GM18502 (cell line): ENCODE data around the gene SH3PXD2A.
"Not testable (repeated sequence)": the region's sequence is repeated elsewhere in the genome, so short reads cannot be mapped to it uniquely, and the experiment has no call there.

Source experiments
- ATAC-seq: cut with Tn5 transposase; IDR thresholded peaks from one replicate; pipeline ENCODE4 v1.9.1; 2021; ENCODE audit warnings: mild to moderate bottlenecking; ENCODE audit not compliant: unreplicated experiment, poor library complexity

Gene SH3PXD2A

GRCh38 chr10:103776878-103777591, 78.3 kb downstream of the SH3PXD2A start:
- ATAC-seq, result no peak

- no peak for ATAC-seq
Measured at GRCh38 chr10:103775776-103776175, 79.6 kb downstream of the SH3PXD2A start.

GRCh38 chr10:103772846-103773245, 82.5 kb downstream of the SH3PXD2A start:
- not testable (repeated sequence) for ATAC-seq

DNA sequence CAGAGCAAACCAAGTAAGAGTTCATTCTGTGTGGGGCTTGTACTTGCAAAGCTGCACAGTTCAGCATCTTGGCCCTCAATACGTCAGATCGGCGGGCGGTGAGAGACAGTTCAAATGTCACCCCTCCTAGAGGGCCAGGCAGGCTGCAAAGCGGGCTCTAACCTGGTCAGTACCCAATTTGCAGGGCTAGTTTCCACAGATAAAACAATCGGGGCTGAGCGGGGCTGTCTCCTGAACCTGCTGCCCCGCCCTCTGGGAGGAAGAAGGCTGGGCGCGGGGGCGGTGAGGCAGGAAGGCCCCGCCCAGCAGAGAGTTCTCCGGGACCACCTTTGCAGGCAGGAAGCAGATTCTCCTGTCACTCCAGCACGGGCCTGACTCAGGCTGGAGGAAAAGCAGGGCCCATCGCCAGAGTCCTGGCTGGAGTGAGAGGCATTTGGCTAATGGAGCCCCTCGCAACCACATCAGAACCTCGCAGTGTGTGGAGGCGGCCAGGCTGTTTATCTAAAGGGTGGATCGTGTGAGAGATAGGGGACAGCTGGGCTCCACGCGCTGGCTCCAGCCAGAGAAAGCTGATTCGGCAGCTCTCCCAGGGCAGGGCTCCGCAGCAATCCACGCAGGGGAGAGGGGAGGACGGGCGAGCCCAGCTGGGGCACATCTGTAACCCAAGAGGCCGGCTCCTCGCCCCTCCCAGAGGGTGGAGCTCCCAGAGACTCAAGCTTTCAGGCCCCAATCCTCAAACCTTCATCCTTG, 83.1 kb downstream of the SH3PXD2A start:
- peak; percentile 81 for ATAC-seq

- no peak for ATAC-seq
Measured at GRCh38 chr10:103770139-103770538, 85.2 kb downstream of the SH3PXD2A start.

DNA sequence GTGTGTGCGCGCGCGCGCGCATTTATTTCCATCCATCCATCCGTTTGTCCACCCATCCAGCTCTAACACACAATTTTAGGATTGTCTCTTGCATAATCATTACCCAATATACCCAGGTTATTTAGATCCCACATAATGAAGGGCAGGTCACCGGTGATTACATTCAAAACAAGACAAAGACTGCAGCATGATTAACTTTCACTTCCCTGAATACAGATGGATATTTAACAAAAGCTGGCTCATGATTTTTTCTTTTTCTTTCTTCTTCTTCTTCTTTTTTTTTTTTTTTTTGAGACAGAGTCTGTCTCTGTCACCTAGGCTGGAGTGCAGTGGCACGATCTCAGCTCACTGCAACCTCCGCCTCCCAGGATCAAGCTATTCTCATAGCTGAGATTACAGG, 86.2 kb downstream of the SH3PXD2A start:
- ATAC-seq, result no peak

GRCh38 chr10:103768345-103768744, 87.0 kb downstream of the SH3PXD2A start:
- ATAC-seq, result no peak

DNA sequence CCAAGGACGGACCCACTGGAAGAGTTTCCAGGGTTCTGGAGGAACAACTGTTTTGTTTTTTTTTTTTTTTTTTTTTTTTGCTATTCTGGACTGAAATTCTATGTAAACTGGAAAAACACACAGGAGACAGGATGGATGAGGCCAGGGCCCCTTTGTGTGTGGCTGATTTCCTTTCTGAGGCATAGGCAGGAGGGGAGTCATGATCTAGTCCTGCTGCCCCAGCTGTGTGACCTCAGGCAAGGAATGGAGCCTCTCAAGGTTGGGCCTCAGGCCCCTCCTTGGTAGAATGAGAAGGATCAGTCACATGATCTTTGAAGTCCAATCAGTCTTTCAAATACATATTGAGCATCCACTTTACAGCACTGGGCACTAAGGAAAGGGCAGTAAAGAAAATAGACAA, 87.6 kb downstream of the SH3PXD2A start:
- no peak for ATAC-seq

DNA sequence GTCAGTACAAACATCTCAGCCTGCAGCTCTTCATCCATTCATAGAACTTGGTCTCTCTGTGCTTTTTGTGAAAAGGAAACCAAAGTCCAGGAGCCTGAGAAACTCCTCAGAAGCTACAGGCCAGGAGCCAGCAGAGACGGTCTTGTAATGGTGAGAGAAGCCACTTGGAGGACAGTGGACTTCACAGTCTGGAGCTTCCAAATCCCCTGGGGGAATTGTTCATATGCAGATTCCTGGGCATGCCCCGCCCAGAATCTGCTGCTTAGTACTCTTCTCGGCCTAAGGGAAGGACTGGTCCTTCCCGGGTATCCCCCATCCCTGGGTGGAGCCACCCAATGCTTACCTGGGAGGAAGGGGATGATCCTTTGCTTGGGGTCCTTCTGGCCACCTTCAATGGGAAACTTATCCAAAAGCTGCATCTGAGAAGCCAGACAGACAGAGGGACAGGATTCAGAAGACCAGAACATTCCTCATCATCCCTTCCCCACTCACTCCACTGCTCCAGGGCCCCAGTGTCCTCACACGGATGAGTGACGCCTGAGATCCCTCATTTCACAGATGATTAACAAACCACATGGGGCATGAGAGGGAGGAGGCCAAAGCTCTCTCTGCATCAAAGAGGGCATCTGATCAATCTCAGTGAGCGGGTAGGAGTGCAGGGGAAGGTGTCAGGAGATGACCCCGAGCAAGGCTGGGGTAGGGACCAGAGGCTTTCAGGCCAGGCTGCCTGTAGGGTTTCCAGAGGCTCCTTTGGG, 88.4 kb downstream of the SH3PXD2A start:
- ATAC-seq, result no peak

DNA sequence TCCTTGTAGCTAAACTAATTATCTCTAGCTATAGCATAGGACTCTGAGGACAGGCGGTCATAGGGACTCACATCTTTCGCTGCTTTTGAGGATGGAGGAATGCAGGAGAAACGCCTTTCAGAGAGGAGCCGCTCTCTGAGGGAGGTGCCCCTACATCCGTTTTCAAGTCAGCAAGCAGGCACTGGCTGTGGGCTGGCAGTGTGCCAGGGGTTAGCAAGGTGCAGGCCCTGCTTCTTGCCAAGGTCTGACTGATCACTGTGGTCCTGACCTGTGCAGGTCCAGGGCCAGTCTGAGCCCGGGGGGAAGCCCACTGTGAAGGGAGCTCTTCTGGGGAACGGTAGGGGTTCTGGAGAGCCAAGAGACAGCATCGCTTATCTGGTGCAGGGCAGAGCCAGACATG, 89.4 kb downstream of the SH3PXD2A start:
- ATAC-seq, result no peak

- no peak for ATAC-seq
Measured at GRCh38 chr10:103765168-103765567, 90.2 kb downstream of the SH3PXD2A start.

GRCh38 chr10:103764296-103765088, 90.9 kb downstream of the SH3PXD2A start:
- no peak for ATAC-seq

GRCh38 chr10:103763374-103764202, 91.8 kb downstream of the SH3PXD2A start:
- ATAC-seq, result no peak

GRCh38 chr10:103762916-103763315, 92.5 kb downstream of the SH3PXD2A start:
- no peak for ATAC-seq

- ATAC-seq, result no peak
Measured at GRCh38 chr10:103762162-103762561, 93.2 kb downstream of the SH3PXD2A start.

GRCh38 chr10:103761075-103761920, 94.1 kb downstream of the SH3PXD2A start:
- no peak for ATAC-seq

DNA sequence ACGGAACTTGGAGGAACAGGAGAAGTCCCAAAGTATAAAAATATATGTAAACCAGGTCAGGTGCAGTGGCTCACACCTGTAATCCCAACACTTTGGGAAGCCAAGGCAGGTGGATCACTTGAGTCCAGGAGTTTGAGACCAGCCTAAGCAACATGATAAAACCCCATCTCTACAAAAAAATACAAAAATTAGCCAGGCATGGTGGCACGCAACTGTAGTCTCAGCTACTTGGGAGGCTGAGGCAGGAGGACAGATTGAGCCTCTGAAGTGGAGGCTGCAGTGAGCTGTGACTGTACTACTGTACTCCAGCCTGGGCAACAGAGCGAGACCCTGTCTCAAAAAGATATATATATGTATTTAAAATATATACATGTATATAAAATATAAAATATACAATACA, 95.1 kb downstream of the SH3PXD2A start:
- ATAC-seq, result not testable (repeated sequence)

GRCh38 chr10:103759100-103759781, 96.1 kb downstream of the SH3PXD2A start:
- ATAC-seq, result peak; percentile 59
